HS-27A (cell line): ENCODE measurements around the gene SPPL2A.
A peak's percentile ranks its signal among the peaks of the same experiment; 100 is the strongest.

Source experiments
- DNase-seq: peaks from one replicate; pipeline ENCODE4 v3.0.0-alpha.2; 2012; ENCODE audit warnings: low read depth, missing footprints

The SPPL2A gene

GRCh38 chr15:50686469-50687301, 78.8 kb downstream of the SPPL2A start, which contains the start of gene TRPM7:
TSS of gene TRPM7 (minus strand) at chr15:50686797. CDS start at chr15:50686533, 264 bp downstream.
- DNase-seq: peak; percentile 69

GRCh38 chr15:50685976-50686468, 79.5 kb downstream of the SPPL2A start:
- DNase-seq: peak; percentile 12

- DNase-seq: no peak
Observed at GRCh38 chr15:50685191-50685975, 80.1 kb downstream of the SPPL2A start.

GRCh38 chr15:50681467-50681866, 84.0 kb downstream of the SPPL2A start:
- DNase-seq: no peak

GRCh38 chr15:50676799-50677483, 88.6 kb downstream of the SPPL2A start:
- peak; percentile 34 for DNase-seq

GRCh38 chr15:50675535-50676144, 89.9 kb downstream of the SPPL2A start:
- no peak for DNase-seq

GRCh38 chr15:50670115-50670514, 95.4 kb downstream of the SPPL2A start:
- DNase-seq: no peak

- DNase-seq: no peak
Observed at GRCh38 chr15:50669611-50670010, 95.9 kb downstream of the SPPL2A start.

GRCh38 chr15:50665938-50666337, 99.6 kb downstream of the SPPL2A start:
- no peak for DNase-seq

- DNase-seq: no peak
Observed at GRCh38 chr15:50655555-50655954, 110.0 kb downstream of the SPPL2A start.

GRCh38 chr15:50653156-50653743, 112.3 kb downstream of the SPPL2A start:
- no peak for DNase-seq

- DNase-seq: no peak
Observed at GRCh38 chr15:50652671-50653070, 112.8 kb downstream of the SPPL2A start.
